ENCODE data around the gene SMTN.
A peak's percentile ranks its signal among the peaks of the same experiment; 100 is the strongest.
"Not testable (repeated sequence)": the region's sequence is repeated elsewhere in the genome, so short reads cannot be mapped to it uniquely, and the experiment has no call there.

Gene SMTN

DNA sequence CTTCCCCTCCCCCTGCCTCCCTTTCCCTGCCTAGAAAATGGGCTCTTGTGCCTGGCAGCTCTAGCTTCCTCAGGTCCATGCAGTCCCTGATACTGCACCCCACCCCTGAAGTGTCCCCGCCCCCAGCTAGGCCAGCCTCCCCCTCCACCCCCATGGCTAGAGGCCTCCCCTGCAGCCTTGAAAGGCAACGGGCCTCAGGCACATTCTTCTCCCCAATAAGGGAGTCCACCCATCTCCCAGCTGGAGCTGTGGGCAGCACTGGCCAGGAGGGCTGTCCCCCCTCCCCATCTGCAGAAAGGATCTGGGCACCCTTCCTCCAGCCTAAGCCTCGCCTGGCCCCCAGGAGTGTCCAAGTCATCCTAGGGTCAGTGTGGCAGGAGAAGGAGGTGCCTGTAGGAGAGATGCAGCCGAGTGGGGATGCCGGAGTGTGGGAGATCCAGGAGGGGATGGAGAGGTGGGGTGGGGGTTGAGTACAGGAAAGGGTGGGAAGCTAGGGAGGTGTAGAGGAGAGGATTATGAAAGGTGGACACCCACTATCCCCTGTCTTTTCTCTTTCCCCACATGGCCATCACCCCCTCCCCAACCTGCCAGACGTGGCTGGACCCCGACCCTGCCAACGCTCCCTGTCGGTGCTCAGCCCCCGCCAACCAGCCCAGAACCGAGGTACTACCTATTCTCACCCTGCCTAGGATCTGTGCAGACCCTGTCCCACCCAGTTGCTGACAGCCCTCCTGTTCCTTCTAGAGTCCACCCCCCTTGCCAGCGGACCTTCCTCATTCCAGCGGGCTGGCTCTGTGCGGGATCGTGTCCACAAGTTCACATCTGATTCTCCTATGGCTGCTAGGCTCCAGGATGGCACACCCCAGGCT, 9.3 kb downstream of the SMTN start:
- no peak for DNase-seq (ENCODE audit: low read depth, low spot score)

DNA sequence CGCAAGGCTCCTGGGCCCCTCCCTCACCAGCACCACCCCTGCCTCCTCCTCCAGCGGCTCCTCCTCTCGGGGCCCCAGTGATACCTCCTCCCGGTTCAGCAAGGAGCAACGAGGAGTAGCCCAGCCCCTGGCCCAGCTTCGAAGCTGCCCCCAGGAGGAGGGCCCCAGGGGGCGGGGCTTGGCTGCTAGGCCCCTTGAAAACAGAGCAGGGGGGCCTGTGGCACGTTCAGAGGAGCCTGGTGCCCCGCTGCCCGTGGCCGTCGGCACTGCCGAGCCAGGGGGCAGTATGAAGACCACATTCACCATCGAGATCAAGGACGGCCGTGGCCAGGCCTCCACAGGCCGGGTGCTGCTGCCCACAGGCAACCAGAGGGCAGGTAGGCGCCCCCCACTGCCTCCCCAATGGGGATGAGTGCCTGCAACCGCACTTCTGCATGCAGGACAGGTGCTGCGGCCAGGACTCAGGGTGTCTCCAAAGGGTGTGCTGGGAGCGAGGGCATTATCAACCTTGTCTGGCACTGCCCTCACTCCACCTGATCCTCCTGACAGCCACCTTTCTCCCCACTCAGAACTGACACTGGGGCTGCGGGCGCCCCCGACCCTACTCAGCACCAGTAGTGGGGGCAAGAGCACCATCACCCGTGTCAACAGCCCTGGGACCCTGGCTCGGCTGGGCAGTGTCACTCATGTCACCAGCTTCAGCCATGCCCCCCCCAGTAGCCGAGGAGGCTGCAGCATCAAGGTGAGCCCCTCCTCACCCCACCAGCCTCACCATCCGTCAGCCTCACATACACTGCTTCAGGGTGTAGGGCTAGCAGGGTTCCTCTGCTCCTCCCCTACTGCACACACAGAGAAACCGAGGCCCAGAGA, 10.2 kb downstream of the SMTN start:
- DNase-seq (ENCODE audit: low read depth, low spot score), result no peak

DNA sequence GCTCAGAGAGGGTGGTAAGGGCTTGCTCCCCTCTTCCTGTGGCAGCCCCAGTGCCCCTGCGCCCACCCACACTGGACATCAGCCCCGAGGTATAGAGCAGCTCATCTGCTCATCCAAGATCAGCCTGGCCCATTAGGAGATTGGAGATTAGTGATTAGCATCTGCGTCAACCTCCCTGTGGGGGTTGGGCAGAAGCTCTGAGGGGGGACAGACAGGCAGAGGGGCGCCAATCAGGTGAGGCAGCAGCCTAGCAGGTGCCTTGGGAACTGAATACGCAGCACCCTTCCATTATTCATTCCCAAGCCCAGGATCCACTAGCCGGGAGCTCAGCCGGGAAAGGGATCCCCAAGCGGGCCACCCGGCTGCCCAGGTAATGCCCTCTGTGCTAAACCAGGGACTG, 11.0 kb downstream of the SMTN start:
- DNase-seq (ENCODE audit: low read depth, low spot score), result no peak

DNA sequence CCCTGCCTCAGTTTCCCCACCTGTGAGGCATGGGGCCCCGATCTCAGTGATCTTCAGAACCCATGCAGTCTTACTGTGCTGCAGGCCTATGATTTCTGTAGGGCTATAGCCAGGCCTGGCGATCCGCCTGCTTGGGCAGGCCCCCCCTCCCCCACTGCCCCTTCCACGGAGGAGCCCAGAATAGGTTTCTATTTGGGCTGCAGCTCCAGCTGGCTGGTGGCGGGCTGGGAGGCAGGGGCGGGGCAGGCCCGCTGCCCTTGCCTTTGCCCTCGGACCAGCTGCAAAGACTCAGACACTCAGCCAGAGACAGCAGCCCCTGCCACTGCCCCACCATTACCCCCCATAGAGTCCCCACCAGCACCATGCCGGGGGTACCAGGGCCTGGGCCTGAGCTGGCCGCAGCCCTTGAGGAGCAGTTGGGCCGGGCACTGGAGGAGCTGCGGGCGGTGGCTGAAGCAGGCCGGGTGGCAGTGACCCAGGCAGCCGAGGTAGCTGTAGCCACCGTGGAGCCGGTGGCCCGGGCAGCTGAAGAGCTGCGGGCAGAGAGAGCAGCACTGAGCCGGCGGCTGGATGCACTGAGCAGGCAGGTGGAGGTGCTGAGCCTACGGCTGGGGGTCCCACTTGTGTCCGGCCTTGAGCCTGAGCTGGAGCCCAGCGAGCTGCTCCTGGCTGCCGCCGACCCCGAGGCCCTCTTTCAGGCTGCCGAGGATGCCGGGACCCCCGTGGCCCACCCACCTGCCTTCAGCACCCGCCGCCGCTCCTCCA, 12.2 kb downstream of the SMTN start:
- no peak for DNase-seq (ENCODE audit: low read depth, low spot score)

DNA sequence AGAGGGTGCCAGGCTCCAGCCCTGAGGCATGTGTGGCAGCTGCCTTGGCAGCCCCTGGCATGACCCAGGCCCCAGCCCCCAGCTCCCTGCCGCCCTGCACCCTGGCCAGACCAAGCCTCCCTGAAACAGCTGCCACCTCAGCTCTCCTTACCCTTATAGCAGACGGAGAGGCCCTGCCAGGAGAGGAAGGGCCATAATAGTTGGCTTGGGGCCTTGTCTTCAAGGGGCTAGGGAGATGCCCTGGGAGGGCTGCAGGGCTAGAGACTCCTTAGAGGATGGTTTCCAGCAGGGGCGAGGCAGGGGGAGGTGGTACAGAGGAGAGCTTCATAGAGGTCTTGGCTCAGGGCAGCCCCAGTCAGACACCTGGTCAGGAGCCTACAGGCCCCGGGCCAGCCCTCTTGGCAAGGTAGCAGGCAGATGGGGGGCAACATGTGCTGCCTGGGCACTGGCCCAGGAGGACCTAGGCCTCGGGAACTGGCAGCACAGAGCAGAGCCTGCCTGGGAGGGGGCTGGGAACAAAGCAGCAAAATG, 13.0 kb downstream of the SMTN start:
- DNase-seq (ENCODE audit: low read depth, low spot score), result no peak

DNA sequence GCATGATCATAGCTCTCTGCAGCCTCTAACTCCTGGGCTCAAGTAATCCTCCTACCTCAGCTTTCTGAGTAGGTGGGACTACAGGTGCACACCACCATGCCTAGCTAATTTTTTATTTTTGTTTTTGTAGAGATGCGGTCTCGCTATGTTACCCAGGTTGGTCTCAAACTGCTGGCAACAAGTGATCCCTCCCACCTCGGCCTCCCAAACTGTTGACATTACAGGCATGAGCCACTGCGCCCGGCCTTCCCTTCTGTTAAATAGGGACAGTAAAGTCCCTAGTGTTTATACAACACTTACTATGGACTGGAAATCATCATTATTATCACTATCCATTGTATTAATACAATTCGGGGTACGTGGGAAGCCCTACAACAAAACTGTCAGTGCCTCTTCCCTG, 13.6 kb downstream of the SMTN start:
- DNase-seq (ENCODE audit: low read depth, low spot score), result no peak

DNA sequence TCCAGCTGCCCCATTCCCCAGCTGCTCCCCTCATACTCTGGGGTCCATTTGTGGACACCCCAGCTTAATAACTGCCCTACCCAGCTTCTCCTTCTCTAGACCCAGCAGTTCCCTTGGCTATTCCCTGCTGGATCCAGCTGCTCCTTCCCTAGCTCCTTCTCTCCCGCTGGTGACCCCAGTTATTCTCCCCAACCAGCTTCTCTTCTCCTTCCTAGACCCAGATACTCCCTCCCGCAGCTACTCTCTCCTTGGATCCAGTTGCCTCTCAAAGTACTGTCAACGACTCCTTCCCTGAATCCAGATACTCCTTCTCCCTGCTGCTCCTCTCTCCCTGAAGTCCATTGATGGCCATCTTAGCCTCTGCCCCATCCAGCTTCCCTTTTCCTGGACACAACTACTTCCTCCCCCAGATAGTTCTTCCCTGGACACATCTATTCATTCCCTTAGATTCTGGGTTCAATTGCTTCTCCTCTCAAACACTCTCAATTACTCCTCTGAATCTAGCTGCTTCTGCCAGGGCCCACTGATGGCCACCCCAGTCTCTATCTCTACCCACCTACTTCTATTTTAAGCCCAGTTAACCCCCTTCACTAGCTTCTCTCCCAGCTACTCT, 14.6 kb downstream of the SMTN start:
- DNase-seq (ENCODE audit: low read depth, low spot score), result no peak

DNA sequence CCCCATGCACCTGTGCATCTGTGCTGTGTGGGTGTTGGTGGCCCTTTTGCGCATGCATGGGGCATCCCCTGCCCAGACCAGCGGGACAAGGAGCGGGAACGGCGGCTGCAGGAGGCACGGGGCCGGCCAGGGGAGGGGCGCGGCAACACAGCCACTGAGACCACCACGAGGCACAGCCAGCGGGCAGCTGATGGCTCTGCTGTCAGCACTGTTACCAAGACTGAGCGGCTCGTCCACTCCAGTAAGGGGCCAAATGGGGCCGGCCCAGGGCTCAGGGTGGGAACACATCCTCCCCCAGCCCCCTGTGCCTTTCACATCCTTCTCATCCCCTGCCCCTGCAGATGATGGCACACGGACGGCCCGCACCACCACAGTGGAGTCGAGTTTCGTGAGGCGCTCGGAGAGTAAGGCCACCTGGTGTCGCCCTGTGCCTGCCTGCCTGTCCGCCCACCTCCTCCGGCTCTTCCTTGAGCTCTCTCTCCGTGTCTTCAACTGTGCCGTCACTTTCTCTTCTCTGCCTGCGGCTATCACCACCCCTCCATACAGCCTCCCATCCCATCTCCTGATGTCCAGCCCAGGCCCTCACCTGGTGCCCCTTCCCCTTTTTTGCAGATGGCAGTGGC, 15.7 kb downstream of the SMTN start:
- no peak for DNase-seq (ENCODE audit: low read depth, low spot score)

DNA sequence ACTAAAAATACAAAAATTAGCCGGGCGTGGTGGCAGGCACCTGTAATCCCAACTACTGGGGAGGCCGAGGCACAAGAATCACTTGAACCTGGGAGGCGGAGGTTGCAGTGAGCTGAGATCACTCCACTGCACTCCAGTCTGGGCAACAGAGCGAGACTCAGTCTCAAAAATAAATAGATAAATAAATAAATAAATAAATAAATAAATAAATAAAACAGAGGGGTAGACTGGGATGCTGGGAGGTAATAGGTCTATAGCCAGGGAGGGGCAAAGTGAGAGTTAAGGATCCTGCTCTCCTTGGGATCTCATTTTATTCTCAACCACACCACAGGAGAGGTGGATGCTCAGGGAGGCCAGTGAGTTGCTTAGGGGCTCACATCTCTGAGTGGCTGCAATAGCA, 16.4 kb downstream of the SMTN start:
- DNase-seq (ENCODE audit: low read depth, low spot score), result not testable (repeated sequence)

DNA sequence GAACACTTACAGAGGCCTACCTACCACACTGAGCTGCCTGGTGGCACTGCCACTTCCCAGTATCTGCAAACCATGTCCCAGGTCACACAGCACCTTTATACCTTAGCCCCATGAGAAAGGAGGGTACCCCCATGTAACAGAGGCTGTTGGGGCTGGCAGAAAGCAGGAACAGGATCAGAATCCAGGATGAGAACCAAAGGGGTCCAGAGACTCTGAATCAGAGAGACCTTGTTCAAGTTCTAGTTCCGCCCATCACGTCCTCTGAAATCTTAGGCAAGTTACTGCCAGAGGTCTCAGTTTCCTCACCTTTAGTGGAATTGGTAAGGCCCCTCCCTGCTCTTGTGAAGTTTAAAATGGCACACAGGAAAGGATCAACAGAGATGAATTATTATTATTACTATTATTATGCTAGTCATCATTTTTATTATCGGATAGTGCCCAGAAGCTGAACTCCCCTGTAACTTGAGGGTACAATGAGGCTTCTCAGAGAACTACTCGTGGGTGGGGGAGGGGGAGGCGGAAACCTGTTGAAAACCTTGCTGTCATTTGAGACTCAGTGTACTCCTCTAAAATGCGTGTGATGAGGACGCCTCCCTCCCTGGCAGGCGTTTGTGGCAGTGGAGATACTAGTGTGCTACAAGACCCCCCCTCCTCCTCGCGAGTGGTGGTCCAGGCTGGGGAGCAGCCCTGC, 17.0 kb downstream of the SMTN start:
- DNase-seq (ENCODE audit: low read depth, low spot score), result no peak

DNA sequence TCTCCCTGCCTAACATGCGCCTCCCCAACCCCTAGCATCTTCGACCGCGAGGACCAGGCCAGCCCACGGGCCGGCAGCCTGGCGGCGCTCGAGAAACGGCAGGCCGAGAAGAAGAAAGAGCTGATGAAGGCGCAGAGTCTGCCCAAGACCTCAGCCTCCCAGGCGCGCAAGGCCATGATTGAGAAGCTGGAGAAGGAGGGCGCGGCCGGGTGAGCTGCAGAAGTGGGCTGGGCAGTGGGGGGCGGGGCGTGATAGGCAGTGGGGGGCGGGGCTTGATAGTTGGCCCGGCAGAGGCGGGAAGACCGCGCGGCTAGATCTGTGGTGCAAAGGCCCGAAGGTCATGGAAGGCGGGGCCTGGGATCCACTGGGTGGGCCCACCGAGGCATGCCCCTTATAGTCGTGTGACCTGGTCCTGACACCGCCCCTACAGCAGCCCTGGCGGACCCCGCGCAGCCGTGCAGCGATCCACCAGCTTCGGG, 17.6 kb downstream of the SMTN start:
- DNase-seq (ENCODE audit: low read depth, low spot score), result no peak

DNA sequence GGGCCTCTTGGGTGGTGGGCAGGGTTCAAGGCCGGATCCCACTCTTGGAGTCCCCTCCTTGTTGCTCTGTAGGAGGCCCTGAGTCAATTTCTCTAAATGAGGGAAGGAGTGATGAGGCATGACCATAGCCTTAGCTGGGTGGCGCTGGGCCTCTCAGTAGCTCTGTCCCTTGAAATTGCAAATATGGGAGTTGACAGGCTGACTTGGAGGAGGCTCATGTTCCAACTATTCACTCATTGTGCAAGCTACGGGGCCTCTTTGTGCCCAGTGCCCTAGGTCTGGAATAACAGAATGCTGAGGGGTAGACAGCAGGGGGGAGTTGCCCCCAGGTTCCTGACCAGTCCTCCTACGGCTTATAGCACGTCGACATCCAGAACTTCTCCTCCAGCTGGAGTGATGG, 18.3 kb downstream of the SMTN start:
- DNase-seq (ENCODE audit: low read depth, low spot score), result no peak

DNA sequence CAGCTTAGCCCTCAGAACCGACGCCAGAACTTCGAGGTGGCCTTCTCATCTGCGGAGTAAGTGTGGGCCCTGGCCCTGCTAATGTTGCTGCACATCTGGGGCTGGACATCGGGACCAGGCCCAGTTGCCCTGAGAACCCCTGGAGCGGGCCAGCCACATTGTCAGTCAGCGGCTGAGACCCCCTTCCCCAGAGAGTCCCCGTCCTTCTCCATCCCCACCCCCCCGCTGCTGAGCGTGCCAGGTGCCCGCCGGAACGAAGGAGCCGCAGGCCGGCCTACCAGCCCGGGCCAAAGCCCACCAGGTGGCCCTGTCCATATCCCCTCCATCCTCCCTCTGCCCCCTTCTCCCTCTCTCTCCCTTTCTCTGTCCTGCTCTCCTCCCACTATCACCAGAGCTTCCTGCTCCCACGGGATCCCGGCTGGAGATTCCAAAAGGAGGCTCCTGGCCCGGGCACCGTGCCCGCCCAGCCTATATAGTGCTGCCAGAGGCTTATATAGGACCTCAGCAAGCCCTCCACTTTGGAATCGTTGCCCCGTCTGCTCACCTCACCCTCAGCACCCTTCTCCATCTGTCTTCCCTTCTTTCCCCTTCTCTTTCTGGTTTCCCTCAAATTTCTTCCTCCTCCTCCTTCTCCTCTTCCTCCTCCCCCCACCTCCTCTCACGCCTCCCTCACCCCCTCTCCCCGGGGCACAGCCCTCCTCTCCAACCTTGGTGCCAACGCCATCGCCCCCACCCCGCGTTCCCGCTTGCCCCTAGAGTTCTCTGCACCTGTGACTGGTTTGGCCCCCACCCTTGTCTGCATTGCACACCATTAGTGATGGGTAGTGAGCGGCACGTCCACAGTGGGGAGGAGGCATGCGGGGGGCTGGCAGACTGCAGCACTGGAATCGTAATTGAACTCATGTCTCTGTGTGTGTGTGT, 19.0 kb downstream of the SMTN start:
- DNase-seq (ENCODE audit: low read depth, low spot score), result no peak

DNA sequence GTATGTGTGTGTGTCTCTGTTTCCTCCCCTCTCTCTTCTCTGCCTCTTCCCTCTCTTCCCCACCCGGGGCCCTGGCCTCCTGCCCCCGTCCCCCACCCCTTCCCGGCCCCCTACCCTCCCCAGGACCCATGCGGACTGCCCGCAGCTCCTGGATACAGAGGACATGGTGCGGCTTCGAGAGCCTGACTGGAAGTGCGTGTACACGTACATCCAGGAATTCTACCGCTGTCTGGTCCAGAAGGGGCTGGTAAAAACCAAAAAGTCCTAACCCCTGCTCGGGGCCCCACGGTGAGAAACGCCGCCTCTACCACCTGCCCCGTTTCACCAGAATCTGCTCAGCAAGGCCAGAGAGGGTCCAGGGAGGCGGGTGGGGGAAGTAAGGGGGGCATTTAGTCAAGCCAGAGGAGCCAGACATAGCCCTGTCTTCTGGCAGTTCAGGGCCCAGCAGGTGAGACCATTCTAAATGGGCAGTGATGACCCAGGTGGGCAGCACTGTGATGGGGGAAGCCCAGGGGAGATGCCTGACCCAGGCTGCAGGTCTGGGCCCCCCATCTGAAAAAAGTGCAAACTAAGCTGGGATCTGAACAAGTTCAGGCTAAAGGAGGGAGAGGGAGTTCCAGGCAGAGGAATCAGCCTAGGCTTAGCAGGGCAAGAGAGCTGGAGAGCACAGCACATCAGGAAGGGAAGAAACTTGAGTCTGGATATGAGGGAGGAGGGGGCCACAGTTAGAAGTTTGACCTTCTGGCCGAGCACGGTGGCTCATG, 19.8 kb downstream of the SMTN start:
- DNase-seq (ENCODE audit: low read depth, low spot score), result no peak

DNA sequence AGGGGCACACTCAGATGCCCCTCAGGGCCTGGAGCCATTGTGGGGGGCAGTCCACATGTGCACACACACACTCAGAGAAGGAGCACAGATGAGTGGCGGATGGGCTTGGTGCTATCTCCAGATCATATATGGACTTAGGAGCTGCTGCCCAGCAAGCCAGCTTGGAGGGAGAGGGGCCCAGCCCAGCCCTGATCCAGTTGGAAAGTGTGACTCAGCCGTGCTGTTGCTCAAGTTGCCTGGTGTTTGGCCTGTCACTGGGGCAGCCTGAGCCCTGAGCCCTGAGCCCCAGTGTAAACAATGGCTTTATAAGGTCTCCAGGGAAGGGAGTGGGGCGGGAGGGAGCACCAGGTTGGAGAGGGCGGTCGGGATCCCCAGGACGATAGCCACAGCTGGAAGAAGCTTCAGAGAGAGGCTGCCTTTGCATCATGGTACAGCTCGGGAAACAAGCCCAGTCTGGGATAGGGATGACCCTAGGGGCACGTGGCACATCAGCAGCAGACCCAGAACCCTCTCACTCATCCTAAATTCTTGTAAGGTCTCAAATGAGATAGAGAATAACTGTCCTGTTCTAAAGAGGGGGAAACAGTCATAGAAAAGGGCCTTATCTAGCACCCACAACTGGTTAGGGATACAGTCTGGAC, 21.4 kb downstream of the SMTN start:
- DNase-seq (ENCODE audit: low read depth, low spot score), result peak; percentile 73

DNA sequence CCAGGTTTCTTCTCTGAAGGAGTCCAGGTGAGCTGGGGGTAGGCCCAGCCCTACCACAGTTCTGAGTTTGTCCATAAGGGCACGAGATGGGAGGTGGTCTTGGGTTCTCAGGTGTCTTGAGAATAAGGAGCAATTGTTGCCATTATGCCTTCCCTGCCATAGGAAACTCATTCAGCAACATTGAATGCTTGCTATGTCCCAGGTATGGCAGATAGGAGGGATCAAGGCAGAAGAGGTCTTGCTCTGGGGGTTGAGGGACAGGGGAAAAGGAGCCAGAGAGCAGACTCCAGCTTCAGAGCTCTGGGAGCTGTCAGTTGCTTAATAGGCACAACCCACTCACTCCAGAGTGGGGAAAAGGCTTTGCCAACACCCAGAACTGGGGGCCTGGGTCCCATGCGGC, 22.0 kb downstream of the SMTN start:
- DNase-seq (ENCODE audit: low read depth, low spot score), result no peak

DNA sequence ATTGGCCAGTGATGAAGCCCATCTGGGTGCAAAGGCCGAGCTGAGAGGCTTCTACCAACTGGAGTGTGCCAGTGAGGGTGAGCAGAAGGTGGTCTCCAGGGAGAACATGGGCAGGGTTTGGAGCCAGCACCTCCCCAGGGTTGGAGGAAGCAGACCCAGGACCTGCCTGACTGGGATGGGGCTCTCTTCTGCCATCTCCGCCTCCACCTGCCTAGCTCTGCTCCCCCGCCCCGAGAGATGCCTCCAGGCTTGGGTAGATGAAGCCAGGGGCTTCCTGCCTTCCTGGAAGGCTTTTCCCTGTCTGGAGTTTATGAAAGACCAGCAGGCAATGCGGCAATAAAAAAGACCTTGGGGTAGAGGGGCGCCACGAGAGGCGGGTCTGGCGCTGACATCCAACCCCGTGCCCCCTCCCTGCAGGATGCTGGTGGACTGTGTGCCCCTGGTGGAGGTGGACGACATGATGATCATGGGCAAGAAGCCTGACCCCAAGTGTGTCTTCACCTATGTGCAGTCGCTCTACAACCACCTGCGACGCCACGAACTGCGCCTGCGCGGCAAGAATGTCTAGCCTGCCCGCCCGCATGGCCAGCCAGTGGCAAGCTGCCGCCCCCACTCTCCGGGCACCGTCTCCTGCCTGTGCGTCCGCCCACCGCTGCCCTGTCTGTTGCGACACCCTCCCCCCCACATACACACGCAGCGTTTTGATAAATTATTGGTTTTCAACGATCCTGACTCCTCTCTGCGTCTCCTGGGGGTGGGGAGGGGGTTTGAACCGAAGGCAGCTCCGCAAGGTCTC, 23.0 kb downstream of the SMTN start:
- DNase-seq (ENCODE audit: low read depth, low spot score), result no peak

All from astrocyte of the hippocampus (primary cell).